ENCODE results near the gene TNNI3.

TNNI3 gene

DNA sequence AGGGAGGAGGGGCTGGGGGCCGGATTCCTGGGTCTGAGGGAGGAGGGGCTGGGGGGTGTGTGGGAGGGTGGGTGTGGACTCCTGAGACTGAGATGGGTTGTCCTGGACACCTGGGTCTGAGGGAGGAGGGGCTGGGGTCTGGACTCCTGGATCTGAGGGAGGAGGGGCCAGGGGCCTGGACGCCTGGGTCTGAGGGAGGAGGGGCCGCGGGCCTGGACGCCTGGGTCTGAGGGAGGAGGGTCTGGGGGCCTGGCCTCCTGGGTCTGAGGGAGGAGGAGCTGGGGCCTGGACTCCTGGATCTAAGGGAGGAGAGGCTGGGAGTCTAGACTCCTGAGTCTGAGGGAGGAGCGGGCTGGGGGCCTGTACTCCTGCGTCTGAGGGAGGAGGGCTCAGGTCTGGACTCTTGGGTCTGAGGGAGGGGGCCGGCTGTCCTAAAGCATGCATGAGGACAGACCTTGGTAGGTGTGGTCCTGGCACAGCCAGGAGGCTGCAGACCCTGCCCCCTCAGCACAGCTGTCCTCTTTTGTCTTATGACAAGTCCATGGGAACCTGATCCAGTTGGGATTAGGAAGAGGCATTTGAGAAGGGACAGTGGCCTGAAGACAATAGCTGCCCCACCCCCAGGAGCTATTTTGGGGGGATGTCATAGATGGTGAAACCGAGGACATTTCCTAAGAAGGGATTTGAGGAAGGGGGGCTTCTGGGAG, 9.8 kb downstream of the TNNI3 start:
- DNase-seq (ENCODE audit: low spot score) = no peak

DNA sequence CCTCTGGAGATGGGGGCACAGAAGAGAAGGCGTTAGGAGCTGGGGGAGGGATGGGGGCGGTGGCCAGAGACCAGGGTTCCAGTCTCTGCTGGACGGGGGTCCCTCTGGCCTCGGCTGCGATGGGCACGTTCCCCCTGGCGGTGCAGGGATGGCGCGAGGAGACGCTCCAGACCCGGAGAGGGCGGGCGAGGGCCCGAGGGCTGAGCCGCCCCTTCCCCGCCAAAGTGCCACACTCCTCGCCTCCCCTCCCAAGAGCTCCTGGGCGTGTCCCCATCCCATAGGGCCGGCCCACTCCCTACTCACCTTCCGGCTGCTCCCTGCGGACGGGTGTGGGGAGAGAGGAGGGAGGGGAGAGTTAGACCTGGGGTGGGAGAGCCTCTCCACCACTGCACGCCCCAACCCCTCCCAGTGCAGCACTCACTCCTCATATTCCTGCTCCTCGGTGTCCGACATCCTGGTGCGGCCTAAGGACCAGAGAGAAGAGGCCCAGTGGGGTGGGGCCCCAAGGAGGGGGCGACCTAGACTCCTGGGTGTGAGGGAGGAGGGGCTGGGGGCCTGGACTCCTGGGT, 10.7 kb downstream of the TNNI3 start:
- DNase-seq (ENCODE audit: low spot score) = no peak

DNA sequence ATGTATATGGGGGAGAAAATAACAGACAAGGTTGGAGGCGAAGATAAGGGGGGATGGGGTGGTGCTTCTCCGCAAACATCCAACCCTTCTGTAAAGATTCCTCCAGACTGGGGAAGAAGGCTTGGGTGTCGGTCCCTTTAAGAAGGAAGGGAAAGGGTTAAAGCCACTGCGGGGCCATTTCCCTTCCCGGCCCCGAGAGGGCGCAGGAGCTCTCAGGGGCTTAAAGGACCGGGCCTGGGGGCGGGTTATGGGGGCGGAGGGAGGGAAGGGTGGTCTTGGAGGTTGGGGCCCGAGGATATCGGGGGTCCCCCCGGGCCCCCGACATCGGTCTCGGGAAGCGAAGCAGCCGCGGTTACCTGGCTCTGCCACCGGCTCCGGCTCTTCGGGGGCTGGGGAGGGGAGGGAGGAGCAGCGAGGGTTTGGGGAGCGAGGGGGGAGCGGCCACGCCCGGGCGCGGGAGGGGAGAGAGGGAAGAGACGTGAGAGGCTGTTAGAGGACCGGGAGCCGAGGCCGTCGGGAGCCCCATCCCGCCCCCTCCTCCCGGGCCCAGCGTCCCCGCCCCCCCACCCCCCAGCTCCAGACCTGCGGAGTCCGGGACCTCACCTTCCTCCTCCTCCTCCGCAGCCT, 11.3 kb downstream of the TNNI3 start:
- no peak for DNase-seq (ENCODE audit: low spot score)

DNA sequence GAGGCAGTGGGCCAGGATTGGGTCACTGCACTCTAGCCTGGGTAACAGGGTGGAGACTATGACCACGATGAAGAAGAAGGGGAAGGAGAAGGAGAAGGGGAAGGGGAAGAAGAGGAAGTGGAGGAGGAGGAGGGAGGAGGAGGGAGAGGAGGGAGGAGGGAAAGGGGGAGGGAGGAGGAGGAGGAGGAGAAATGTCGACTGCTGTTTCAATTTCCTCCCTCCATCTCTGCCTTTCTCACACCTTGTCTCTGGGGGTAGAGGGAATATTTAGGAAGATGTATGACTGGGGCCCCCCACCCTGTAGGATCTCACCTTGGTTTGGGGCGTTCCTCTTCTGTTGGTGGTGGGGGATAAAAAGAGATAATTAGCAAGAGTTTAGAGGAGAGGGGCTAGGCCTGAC, 12.3 kb downstream of the TNNI3 start:
- DNase-seq (ENCODE audit: low spot score) = no peak

DNA sequence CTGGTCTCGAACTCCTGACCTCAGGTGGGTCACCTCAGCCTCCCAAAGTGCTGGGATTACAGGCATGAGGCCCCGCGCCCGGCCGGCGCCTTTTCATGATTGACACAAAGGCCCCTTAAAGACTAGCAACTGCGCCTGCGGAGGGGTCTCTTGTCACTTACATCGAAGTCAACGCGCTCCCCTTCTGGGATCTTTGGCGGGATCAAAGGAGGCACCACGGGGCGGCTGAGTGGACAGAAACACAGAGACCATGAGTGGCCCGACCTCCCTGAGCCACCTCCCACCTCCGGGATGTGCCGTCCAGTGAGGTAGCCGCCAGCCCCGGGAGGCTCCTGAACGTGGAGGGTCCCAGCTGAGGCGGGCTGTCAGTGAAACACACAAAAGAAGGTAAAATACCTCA, 15.8 kb downstream of the TNNI3 start:
- no peak for DNase-seq (ENCODE audit: low spot score)

DNA sequence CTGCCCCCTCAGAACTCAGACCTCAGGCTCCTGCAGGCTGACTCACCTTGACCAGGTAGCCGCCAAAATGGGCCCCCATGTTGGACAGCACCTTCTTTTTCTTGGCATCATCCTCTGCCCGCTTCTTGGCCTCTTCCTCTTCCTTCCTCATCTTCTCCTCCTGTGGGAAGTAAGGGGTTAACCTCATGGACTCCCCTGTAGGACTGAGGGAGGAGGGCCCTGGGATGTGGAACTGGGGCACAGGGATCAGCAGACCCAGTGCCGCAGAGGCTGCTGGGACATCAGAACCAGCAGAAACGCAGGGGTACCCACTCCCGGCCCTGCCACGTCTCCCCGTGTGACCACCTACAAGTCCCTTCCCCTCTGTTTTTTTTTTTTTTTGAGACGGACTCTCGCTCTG, 19.6 kb downstream of the TNNI3 start:
- DNase-seq (ENCODE audit: low spot score) = no peak

DNA sequence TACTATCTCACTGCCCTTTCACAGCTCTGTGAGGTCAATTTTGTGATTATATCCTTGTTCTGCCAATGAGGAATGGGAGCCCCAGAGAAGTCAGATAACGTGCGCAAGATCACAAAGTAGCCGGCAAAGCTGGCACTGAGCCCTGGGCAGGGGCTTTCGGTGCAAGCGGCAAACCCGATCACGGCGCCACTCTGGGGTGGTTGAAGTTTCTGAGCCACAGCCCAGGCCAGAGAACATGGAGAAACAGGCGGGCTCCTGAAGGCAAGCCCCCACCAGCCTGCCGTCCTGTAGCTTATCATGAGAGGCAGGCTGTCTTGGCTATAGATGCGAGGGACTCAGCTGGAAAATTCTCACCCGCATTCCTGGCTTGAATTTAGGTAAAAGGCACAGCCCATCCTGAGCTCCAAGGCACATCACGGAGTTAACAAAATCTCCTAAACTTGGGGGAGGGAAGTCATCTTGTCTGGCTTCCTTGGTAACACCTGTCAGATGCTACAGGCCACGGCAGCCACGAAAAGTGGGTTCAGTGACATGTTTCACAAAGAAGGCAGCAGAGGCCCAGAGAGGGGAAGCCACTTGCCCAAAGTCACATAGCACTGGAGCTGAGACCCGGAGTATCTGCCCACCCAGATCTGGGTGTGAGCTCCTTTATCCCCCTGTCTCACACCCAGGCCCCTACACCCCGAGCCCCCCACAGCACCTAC, 21.0 kb downstream of the TNNI3 start:
- no peak for DNase-seq (ENCODE audit: low spot score)

DNA sequence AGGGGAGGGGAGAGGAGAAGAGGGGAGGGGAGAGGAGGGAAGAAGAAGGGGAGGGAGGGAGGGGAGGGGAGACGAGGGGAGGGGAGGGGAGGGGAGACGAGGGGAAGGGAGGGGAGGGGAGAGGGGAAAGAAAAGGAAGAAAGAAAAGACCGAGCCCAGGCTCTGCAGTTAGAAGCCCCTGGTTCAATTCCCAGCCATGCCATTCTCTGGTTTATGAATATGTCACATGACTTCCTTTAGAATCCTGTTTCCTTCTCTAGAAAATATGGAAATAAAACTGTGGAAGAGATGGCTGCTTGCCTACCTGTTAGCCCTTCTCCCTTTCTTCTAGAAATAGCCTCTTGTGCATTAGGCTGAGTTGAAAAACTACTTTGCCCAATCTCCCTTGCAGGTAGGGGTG, 22.8 kb downstream of the TNNI3 start:
- no peak for DNase-seq (ENCODE audit: low spot score)

DNA sequence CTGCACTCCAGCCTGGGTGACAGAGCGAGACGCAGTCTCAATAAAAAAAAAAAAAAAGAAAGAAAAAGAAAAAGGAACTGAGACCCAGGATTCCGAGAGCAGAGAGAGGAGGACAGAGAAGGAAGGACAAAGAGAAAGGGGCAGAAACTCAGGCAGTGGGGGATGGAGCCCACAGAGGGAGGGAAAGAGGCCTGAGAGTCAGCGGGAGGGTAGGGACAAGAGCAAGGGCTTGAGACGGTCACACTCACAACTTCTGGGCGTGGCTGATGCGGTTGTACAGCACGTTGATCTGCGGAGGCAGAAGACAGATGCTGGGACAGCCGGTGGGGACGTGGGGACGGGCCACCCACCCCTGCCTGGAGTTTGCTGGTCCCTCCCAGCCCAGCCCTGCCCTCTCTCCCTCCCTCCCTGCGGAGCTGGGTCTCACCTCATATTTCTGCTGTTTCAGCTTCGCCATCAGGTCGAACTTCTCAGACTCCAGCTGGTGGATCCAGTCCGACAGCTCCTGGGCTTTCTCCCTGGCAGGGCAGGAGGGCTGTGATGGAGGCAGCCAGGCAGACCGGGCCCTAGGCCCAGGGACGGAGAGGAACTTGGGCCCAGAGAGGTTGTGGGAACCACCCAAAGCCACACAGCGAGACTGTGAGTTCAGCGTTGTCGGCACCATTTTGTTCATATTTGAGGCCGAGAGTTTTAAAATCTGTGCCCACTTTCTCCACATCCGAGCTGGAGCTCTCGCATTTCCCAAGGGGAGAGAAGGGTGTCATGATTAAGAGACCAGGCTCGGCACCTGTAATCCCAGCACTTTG, 23.7 kb downstream of the TNNI3 start:
- DNase-seq (ENCODE audit: low spot score) = no peak

DNA sequence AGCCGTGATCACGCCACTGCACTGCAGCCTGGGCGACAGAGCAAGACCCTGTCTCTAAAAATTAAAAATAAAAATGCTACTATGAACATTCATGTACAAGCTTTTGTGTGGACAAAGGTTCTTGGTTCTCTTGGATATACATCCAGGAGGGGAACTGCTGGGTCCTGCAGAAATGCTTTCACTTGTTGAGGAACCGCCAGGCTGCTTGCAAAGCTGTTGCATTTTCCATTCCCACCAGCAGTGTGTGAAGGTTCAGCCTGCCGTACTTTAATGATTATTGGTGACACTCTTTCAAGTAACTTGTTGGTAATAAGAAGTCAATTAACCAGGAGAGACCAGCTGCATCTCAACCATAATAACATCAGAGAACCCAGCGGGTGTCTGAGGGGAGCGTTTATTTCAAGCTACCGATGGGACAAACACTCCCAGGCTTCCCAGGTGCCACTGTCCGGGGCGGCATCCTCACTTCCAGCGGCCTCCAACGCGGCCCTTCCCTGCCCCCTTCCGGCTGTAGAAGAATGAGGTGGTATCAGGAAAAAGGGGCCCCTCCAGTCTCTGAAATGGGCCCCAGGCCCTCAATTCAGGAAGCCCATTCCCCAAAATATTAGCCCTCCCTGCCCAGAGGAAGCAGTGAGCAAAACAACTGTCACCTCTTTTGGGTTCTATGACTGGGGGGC, 24.9 kb downstream of the TNNI3 start:
- no peak for DNase-seq (ENCODE audit: low spot score)

DNA sequence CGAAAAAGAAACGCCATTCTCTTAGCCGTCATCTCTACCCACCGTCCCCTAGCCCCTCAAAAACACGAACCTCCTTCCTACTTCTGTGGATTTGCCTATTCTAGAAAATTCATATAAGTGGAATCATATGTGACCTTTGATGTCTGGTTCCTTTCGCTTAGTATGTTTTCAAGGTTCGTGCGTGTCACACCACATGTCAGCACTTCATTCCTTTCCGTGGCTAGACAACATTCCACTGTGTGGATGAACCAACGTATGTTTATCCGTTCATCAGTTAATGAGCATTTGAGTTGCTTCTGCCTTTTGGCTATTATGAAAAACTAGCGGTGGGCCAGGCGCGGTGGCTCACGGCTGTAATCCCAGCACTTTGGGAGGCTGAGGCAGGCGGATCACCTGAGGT, 26.1 kb downstream of the TNNI3 start:
- no peak for DNase-seq (ENCODE audit: low spot score)

DNA sequence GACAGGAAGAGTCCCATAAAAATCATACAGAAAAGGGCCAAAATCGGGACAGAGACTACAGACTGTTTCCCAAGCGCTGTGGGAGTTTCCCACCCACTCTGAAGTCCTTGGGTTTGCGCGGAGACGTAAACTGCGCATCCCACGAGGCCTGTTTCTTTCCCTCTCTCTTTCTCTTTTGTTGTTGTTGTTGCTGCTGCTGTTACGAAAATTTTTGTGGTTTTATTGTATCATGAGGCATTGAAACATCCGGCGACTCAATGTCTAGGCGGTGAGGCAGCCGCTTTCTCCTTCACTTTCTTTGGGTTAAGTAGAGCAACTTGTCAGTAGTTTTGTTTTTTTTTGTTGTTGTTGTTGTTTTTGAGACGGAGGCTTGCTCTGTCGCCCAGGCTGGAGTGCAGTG, 38.5 kb downstream of the TNNI3 start:
- DNase-seq (ENCODE audit: low spot score) = no peak

DNA sequence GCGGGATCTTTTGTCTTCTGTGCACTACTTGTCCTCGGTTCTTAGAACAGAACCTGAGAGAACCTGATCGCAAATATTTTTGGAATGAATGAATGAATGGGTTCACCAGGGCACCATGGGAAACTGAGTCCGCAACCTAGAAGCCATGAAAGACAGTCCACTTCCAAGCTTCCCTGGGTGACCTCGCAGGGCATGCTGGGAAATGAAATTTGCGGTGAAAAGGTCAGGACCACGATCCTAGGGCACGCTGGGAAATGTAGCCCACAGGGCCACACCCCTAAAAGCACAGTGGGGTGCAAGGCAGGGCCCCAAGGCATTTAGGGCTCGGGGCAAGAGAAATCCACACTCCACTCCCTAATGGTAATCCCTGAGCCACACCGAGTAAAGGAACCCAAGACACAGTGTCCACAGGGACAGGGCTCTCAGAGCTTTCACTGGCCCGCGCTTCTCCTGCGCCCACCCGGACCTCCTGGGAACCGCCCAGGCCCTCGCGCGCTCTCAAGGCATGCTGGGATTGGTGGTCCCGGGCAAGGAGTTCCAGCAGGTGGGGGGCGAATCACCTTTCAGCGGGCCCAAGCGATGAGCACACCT, 39.0 kb downstream of the TNNI3 start:
- DNase-seq (ENCODE audit: low spot score) = peak; percentile 87

DNA sequence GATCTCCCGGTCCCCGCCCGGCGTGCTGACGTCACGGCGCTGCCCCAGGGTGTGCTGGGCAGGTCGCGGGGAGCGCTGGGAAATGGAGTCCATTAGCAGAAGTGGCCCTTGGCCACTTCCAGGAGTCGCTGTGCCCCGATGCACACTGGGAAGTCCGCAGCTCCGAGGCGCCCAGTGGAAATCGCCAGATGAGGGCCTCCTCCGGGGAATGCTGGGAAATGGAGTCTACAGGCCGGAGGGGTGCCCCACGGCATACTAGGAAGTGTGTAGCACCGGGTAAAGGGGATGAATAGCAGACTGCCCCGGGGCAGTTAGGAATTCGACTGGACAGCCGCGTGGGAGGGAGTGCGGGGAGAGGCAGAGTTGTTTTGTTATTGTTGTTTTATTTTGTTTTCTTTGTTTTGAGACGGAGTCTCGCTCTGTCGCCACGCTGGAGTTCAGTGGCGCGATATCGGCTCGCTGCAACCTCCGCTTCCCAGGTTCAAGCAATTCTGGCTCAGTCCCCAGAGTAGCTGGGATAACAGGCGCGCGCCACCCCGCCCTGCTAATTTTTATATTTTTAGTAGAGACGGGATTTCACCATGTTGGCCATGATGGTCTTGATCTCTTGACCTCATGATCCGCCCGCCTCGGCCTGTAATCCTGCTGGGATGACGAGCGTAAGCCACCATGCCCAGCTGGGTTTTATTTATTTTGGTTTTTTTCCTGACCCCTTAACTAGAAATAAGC, 39.7 kb downstream of the TNNI3 start:
- DNase-seq (ENCODE audit: low spot score) = peak; percentile 99

DNA sequence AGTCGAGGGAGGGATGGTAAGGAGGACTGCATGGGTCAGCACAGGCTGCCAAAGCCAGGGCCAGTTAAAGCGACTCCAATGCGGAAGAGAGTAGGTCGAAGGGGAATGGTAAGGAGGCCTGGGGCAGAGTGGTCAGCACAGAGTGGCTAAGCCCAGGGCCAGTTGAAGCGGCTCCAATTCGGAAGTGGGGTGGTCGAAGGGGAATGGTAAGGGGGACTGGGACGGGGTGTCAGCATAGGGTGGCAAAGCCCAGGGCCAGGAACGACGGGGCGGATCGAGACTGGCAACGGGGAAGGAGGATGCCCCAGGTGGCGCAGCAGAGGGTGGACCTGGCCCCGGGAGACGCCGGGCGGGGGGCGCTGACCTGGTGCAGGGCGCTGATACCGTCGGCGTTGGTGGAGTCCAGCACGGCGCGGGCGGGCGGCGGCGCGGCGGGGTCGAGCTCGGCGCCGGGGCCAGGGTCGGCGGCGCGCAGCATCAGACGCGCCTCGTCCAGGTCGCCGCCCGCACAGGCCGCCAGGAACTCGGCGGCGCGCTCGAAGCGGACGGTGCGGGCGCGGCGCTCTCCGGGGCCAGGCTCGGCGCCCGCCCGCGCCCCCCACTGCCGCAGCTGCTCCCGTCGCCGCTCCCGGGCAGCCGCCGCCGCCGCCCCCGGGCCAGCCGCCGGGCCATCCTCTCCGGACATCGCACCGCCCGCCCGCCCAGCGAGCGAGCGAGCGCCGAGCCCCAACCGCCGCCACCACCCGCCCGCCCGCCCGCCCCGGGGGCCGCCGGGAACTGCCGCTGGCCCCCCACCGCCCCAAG, 40.5 kb downstream of the TNNI3 start, which contains the start of gene PPP1R12C:
TSS of gene PPP1R12C (minus strand) at position 779 of the 804 bp plus-strand sequence. CDS start at position 685, 94 bp downstream.
- no peak for DNase-seq (ENCODE audit: low spot score)

DNA sequence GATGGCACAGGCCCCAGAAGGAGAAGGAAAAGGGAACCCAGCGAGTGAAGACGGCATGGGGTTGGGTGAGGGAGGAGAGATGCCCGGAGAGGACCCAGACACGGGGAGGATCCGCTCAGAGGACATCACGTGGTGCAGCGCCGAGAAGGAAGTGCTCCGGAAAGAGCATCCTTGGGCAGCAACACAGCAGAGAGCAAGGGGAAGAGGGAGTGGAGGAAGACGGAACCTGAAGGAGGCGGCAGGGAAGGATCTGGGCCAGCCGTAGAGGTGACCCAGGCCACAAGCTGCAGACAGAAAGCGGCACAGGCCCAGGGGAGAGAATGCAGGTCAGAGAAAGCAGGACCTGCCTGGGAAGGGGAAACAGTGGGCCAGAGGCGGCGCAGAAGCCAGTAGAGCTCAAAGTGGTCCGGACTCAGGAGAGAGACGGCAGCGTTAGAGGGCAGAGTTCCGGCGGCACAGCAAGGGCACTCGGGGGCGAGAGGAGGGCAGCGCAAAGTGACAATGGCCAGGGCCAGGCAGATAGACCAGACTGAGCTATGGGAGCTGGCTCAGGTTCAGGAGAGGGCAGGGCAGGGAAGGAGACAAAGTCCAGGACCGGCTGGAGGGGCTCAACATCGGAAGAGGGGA, 41.2 kb downstream of the TNNI3 start:
- DNase-seq (ENCODE audit: low spot score) = peak; percentile 64

DNA sequence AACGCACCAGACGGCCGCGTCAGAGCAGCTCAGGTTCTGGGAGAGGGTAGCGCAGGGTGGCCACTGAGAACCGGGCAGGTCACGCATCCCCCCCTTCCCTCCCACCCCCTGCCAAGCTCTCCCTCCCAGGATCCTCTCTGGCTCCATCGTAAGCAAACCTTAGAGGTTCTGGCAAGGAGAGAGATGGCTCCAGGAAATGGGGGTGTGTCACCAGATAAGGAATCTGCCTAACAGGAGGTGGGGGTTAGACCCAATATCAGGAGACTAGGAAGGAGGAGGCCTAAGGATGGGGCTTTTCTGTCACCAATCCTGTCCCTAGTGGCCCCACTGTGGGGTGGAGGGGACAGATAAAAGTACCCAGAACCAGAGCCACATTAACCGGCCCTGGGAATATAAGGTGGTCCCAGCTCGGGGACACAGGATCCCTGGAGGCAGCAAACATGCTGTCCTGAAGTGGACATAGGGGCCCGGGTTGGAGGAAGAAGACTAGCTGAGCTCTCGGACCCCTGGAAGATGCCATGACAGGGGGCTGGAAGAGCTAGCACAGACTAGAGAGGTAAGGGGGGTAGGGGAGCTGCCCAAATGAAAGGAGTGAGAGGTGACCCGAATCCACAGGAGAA, 42.0 kb downstream of the TNNI3 start:
- DNase-seq (ENCODE audit: low spot score) = no peak

DNA sequence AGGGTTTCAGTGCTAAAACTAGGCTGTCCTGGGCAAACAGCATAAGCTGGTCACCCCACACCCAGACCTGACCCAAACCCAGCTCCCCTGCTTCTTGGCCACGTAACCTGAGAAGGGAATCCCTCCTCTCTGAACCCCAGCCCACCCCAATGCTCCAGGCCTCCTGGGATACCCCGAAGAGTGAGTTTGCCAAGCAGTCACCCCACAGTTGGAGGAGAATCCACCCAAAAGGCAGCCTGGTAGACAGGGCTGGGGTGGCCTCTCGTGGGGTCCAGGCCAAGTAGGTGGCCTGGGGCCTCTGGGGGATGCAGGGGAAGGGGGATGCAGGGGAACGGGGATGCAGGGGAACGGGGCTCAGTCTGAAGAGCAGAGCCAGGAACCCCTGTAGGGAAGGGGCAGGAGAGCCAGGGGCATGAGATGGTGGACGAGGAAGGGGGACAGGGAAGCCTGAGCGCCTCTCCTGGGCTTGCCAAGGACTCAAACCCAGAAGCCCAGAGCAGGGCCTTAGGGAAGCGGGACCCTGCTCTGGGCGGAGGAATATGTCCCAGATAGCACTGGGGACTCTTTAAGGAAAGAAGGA, 42.9 kb downstream of the TNNI3 start:
- DNase-seq (ENCODE audit: low spot score) = no peak
